ENCODE results near the gene OASL.

DNA sequence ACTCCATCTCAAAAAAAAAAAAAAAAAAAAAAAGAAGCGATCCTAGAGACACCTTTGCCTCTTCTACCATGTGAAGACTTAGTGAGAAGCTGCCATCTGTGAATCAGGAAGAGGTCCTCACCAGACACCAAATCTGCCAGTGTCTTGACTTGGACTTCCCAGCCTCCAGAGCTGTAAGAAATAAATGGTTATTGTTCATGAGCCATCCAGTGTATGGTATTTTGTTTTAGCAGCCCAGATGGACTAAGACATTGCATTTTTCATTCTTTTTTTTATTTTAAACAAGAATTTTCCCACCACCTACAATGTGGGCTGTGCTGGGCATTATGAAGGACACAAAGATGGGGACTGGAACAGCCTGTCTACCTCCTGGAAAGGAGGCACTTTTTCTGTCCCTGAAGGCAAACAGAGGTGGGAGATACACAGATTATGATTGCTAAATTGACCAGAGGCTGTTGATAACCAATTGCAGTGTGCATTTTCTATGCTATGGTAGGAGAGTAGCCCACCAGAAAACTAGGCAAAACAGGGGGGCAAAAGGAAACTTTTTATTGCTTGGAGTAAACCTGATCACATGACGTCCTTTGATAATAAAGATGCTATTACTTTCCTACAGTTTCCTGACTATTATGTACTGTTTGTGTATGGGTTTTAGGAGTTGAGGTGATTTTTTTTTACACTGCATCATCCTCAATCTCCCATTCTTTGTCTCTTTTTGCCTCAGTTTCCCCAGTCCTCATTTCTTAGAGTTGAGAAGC lies 20.0 kb downstream of the OASL start:
- TF ChIP-seq POLR2AphosphoS5 (IDR thresholded peaks at IDR 0.05; ENCODE audit: insufficient read depth in 1 of 2, low read depth in 1 of 2), result no peak
- TF ChIP-seq, protein P1, sequence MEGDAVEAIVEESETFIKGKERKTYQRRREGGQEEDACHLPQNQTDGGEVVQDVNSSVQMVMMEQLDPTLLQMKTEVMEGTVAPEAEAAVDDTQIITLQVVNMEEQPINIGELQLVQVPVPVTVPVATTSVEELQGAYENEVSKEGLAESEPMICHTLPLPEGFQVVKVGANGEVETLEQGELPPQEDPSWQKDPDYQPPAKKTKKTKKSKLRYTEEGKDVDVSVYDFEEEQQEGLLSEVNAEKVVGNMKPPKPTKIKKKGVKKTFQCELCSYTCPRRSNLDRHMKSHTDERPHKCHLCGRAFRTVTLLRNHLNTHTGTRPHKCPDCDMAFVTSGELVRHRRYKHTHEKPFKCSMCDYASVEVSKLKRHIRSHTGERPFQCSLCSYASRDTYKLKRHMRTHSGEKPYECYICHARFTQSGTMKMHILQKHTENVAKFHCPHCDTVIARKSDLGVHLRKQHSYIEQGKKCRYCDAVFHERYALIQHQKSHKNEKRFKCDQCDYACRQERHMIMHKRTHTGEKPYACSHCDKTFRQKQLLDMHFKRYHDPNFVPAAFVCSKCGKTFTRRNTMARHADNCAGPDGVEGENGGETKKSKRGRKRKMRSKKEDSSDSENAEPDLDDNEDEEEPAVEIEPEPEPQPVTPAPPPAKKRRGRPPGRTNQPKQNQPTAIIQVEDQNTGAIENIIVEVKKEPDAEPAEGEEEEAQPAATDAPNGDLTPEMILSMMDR (IDR thresholded peaks at IDR 0.05), result no peak
